Measurements from ENCODE around the gene NT5DC2. TPM values are rescaled to one million over a fixed set of nuclear protein-coding genes. Genes with fewer than 3 reads are reported as not detected.

NT5DC2 gene
- total and polyA plus RNA-seq, 2 donors (not counting 1 experiment from before 2014, with no cell fraction given) = 20.3 to 61.5 TPM

DNA sequence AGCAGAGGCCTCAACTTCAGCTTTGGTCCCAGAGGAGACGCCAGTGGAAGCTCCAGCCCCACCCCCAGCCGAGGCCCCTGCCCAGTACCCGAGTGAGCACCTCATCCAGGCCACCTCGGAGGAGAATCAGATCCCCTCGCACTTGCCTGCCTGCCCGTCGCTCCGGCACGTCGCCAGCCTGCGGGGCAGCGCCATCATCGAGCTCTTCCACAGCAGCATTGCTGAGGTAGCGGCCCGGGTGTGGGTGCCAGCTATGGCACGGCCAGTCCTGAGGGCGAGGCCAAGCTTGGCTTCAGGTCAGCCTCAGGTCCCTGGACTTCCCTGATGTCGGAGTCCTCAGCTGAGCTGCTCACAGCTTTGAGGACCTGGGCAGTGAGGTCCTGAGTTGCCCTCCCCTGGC, 44.2 kb downstream of the NT5DC2 start:
- no peak overlapping the region for H3K27ac ChIP-seq (ENCODE audit: insufficient read depth, low read length)
- H3K4me3 ChIP-seq (replicated peaks in 1 of 4; ENCODE audit: control extremely low read depth in 1 of 4, insufficient read depth in 1 of 4, low read depth in 3 of 4, low read length in 4 of 4) = no peak overlapping the region
- H3K79me2 ChIP-seq (ENCODE audit: control insufficient read depth, insufficient read depth, low read length) = no peaks in the 10 kb centered on the region
- H4K20me1 ChIP-seq (ENCODE audit: control insufficient read depth, extremely low read depth, insufficient read depth, low read length) = no peaks in the 10 kb centered on the region
- peaks cover 7% of the 10 kb centered on the region for H3K4me1 ChIP-seq (ENCODE audit: control insufficient read depth, extremely low read depth, insufficient read depth, low read length)
- no peak overlapping the region for H2AFZ ChIP-seq (ENCODE audit: low read length)
- no peak overlapping the region for H3K9ac ChIP-seq (ENCODE audit: insufficient read depth, low read length)
- H3K36me3 ChIP-seq (ENCODE audit: control insufficient read depth, insufficient read depth, low read length) = peaks cover 58% of the 10 kb centered on the region
- no peak for TF ChIP-seq EZH2 (IDR thresholded peaks at IDR 0.05; ENCODE audit: low read length, missing control alignments)
- TF ChIP-seq, protein P1, sequence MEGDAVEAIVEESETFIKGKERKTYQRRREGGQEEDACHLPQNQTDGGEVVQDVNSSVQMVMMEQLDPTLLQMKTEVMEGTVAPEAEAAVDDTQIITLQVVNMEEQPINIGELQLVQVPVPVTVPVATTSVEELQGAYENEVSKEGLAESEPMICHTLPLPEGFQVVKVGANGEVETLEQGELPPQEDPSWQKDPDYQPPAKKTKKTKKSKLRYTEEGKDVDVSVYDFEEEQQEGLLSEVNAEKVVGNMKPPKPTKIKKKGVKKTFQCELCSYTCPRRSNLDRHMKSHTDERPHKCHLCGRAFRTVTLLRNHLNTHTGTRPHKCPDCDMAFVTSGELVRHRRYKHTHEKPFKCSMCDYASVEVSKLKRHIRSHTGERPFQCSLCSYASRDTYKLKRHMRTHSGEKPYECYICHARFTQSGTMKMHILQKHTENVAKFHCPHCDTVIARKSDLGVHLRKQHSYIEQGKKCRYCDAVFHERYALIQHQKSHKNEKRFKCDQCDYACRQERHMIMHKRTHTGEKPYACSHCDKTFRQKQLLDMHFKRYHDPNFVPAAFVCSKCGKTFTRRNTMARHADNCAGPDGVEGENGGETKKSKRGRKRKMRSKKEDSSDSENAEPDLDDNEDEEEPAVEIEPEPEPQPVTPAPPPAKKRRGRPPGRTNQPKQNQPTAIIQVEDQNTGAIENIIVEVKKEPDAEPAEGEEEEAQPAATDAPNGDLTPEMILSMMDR (conservative IDR thresholded peaks at IDR 0.05 in 1 of 2, IDR thresholded peaks at IDR 0.05 in 1 of 2; ENCODE audit: low read depth in 1 of 2, low read length in 2 of 2) = no peak
- no peaks in the 10 kb centered on the region for H3K27me3 ChIP-seq (ENCODE audit: control insufficient read depth, insufficient read depth, low read length)
- no peaks in the 10 kb centered on the region for H3K9me3 ChIP-seq (ENCODE audit: control insufficient read depth, insufficient read depth, low read depth, low read length)
- H3K4me2 ChIP-seq (ENCODE audit: extremely low read depth, insufficient read depth, low read length) = no peak overlapping the region
- no peak for DNase-seq (ENCODE audit: low read depth in 2 of 2)

DNA sequence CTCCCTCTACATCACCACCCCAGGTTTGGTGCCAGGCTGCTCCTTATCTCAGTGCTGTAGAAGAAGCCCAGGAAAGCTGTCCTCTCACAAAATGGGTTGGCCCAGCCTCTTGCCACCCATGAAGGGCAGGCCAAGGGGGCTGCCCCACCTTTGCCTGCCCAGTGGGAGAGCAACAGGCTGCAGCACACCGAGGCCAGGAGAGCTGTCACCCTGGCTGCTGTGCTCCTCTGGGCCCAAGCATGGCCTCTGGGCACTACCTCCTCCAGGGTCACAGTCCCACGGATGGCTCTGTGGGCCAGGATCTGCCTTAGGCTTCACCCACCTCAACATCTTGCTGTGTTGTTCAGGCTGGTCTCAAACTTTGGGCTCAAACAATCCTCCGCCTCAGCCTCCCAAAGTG, 44.9 kb downstream of the NT5DC2 start:
- peaks cover 59% of the 10 kb centered on the region for H3K36me3 ChIP-seq (ENCODE audit: control insufficient read depth, insufficient read depth, low read length)
- no peaks in the 10 kb centered on the region for H4K20me1 ChIP-seq (ENCODE audit: control insufficient read depth, extremely low read depth, insufficient read depth, low read length)

DNA sequence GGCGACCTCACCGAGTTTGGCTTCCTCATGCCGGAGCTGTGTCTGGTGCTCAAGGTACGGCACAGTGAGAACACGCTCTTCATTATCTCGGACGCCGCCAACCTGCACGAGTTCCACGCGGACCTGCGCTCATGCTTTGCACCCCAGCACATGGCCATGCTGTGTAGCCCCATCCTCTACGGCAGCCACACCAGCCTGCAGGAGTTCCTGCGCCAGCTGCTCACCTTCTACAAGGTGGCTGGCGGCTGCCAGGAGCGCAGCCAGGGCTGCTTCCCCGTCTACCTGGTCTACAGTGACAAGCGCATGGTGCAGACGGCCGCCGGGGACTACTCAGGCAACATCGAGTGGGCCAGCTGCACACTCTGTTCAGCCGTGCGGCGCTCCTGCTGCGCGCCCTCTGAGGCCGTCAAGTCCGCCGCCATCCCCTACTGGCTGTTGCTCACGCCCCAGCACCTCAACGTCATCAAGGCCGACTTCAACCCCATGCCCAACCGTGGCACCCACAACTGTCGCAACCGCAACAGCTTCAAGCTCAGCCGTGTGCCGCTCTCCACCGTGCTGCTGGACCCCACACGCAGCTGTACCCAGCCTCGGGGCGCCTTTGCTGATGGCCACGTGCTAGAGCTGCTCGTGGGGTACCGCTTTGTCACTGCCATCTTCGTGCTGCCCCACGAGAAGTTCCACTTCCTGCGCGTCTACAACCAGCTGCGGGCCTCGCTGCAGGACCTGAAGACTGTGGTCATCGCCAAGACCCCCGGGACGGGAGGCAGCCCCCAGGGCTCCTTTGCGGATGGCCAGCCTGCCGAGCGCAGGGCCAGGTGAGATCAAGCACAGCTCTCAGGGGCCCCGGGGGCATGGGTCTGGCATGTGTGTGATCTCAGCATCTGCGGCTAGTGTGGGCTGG, 45.6 kb downstream of the NT5DC2 start:
- no peaks in the 10 kb centered on the region for H3K79me2 ChIP-seq (ENCODE audit: control insufficient read depth, insufficient read depth, low read length)
- H3K9me3 ChIP-seq (ENCODE audit: control insufficient read depth, insufficient read depth, low read depth, low read length) = no peaks in the 10 kb centered on the region
- no peak overlapping the region for H3K4me3 ChIP-seq (replicated peaks in 1 of 4; ENCODE audit: control extremely low read depth in 1 of 4, insufficient read depth in 1 of 4, low read depth in 3 of 4, low read length in 4 of 4)
- H3K27me3 ChIP-seq (ENCODE audit: control insufficient read depth, insufficient read depth, low read length) = no peaks in the 10 kb centered on the region
- no peak overlapping the region for H3K4me2 ChIP-seq (ENCODE audit: extremely low read depth, insufficient read depth, low read length)
- no peak overlapping the region for H3K9ac ChIP-seq (ENCODE audit: insufficient read depth, low read length)
- peaks cover 16% of the 10 kb centered on the region for H3K4me1 ChIP-seq (ENCODE audit: control insufficient read depth, extremely low read depth, insufficient read depth, low read length)
- DNase-seq (ENCODE audit: low read depth in 2 of 2) = no peak
- no peaks in the 10 kb centered on the region for H4K20me1 ChIP-seq (ENCODE audit: control insufficient read depth, extremely low read depth, insufficient read depth, low read length)
- no peak for TF ChIP-seq EZH2 (IDR thresholded peaks at IDR 0.05; ENCODE audit: low read length, missing control alignments)
- TF ChIP-seq, protein P1 (conservative IDR thresholded peaks at IDR 0.05 in 1 of 2, IDR thresholded peaks at IDR 0.05 in 1 of 2; ENCODE audit: low read depth in 1 of 2, low read length in 2 of 2) = no peak
- no peak overlapping the region for H3K27ac ChIP-seq (ENCODE audit: insufficient read depth, low read length)
- H2AFZ ChIP-seq (ENCODE audit: low read length) = no peak overlapping the region
- peaks cover 59% of the 10 kb centered on the region for H3K36me3 ChIP-seq (ENCODE audit: control insufficient read depth, insufficient read depth, low read length)

More for the DNA sequence above, 44.9 kb downstream of the NT5DC2 start:
- no peak for DNase-seq (ENCODE audit: low read depth in 2 of 2)
- H3K4me2 ChIP-seq (ENCODE audit: extremely low read depth, insufficient read depth, low read length) = no peak overlapping the region
- H3K4me3 ChIP-seq (replicated peaks in 1 of 4; ENCODE audit: control extremely low read depth in 1 of 4, insufficient read depth in 1 of 4, low read depth in 3 of 4, low read length in 4 of 4) = no peak overlapping the region
- H2AFZ ChIP-seq (ENCODE audit: low read length) = no peak overlapping the region
- peaks cover 9% of the 10 kb centered on the region for H3K4me1 ChIP-seq (ENCODE audit: control insufficient read depth, extremely low read depth, insufficient read depth, low read length)
- H3K27me3 ChIP-seq (ENCODE audit: control insufficient read depth, insufficient read depth, low read length) = no peaks in the 10 kb centered on the region
- H3K27ac ChIP-seq (ENCODE audit: insufficient read depth, low read length) = no peak overlapping the region
- TF ChIP-seq, protein P1 (conservative IDR thresholded peaks at IDR 0.05 in 1 of 2, IDR thresholded peaks at IDR 0.05 in 1 of 2; ENCODE audit: low read depth in 1 of 2, low read length in 2 of 2) = no peak
- no peak for TF ChIP-seq EZH2 (IDR thresholded peaks at IDR 0.05; ENCODE audit: low read length, missing control alignments)
- H3K79me2 ChIP-seq (ENCODE audit: control insufficient read depth, insufficient read depth, low read length) = no peaks in the 10 kb centered on the region
- H3K9me3 ChIP-seq (ENCODE audit: control insufficient read depth, insufficient read depth, low read depth, low read length) = no peaks in the 10 kb centered on the region
- H3K9ac ChIP-seq (ENCODE audit: insufficient read depth, low read length) = no peak overlapping the region

Data from fibroblast of lung (primary cell).